Middle frontal gyrus (tissue), 1 donor: ENCODE data around the gene FAAP24.
"Not testable (repeated sequence)": the region's sequence is repeated elsewhere in the genome, so short reads cannot be mapped to it uniquely, and the experiment has no call there.

Experiments
- DNase-seq: peaks from one replicate; pipeline ENCODE4 v3.0.0-alpha.2; 2015; ENCODE audit warnings: low spot score; ENCODE audit errors: extremely low spot score

FAAP24 gene

DNA sequence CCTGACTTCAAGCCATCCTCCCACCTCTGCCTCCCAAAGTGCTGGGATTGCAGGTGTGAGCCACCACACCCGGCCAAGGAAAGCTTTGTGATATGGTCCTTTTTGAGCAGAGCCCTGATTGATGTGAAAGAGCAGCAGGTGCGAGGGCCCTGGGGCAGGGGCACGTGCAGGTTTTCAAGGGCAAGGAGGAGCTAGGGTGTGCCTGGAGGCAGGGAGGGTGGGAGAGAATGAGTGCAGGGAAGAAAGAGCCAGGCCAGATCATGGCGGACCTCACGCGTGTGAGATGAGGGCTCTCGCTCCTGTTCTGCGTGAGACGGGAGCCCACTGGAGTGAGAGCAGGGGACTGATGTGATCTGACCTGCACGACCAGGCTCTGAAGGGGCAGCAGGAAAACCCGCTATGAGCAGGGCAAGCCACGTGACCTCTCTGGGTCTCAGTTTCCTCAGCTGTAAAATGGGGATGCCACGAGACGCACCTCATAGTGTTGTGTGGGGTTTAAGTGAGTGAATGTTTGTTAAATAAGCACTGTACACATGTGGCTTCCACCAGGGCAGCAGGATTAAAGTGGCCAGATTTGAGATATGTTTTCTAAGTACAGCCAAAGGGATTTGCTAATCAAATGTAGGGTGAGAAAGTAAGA lies 25.8 kb downstream of the FAAP24 start:
- no peak for DNase-seq

DNA sequence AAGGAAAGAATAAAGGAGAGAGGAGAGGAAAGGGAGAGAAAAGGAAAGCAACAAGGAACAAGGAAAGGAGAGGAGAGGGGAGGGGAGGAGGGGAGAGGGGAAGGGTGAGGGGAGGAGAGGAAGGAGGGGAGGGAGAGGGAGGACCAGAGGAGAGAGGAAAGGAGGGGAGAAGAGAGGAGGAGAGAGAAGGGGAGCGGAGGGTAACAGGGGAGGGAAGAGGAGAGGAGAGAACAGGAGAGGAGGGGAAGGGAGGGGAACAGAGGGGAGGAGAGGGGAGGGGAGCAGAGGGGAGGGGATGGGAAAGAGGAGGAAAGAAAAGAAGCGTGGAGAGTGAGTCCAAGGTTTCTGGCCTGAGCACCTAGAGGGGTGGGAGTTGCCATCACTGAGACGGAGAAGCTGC lies 26.7 kb downstream of the FAAP24 start:
- DNase-seq: no peak

GRCh38 chr19:33000510-33000909 lies 28.5 kb downstream of the FAAP24 start:
- no peak for DNase-seq

- no peak for DNase-seq
These were observed 28.9 kb downstream of the FAAP24 start for GRCh38 chr19:33000910-33001309.

GRCh38 chr19:33002126-33002865 lies 30.3 kb downstream of the FAAP24 start:
- not testable (repeated sequence) for DNase-seq

DNA sequence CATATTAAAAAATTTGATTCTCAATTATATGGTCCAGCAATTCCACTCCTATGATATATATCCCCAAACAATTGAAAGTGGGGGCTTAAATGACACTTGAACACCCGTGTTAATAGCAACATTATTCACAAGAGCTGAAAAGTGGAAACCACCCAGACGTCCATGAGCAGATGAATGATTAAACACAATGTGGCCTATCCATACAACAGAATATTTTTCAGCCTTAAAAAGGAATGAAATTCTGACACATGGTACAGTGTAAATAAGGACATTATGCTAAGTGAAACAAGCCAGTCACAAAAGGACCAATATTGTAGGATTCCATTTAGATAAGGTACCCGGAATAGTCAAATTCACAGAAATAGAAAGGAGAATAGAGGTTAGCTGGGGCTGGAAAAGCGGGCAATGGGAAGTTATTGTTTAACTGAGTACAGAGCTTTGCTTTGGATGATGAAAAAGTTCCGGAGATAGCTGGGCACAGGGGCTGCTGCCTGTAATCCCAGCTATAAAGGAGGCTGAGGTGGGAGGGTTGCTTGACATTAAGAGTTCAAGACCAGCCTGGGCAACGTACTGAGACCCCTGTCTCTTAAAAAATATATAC lies 31.5 kb downstream of the FAAP24 start:
- DNase-seq: not testable (repeated sequence)

DNA sequence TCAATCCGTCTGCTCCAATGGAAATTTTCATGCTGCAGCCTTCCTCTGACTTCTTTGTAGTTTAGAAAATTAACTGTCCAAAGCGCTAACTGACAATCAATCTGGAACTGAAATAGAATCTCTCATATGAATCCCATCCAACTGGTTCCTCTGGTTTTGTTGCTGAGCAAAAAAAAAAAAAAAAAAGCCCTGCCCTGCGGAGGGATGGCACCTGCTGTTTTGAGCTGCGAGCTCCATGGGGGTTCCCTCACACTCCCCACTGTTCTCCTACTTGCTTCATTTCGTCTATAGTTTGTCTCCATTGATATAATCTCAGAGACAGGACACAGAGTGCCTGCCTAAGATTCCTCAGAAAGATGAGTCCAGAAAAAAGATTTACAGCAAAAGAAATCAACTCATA lies 33.4 kb downstream of the FAAP24 start:
- DNase-seq: no peak

GRCh38 chr19:33008738-33009137 lies 36.7 kb downstream of the FAAP24 start:
- DNase-seq: no peak

DNA sequence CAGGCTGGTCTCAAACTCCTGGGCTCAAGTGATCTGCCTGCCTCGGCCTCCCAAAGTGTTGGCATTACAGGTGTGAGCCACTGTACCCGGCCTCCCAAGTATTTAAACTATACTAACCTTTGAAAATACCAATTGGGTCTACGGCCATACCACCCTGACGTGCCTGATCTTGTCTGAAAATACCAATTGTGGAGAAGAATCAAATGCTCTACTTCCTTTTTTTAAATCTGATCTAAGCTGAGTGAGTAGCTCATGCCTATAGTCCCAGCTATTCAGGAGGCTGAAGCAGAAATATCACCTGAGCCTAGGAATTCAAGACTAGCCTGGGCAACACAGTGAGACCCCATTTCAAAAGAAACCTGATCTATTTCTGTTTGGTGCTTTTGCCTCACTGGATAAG lies 38.8 kb downstream of the FAAP24 start:
- DNase-seq: not testable (repeated sequence)

DNA sequence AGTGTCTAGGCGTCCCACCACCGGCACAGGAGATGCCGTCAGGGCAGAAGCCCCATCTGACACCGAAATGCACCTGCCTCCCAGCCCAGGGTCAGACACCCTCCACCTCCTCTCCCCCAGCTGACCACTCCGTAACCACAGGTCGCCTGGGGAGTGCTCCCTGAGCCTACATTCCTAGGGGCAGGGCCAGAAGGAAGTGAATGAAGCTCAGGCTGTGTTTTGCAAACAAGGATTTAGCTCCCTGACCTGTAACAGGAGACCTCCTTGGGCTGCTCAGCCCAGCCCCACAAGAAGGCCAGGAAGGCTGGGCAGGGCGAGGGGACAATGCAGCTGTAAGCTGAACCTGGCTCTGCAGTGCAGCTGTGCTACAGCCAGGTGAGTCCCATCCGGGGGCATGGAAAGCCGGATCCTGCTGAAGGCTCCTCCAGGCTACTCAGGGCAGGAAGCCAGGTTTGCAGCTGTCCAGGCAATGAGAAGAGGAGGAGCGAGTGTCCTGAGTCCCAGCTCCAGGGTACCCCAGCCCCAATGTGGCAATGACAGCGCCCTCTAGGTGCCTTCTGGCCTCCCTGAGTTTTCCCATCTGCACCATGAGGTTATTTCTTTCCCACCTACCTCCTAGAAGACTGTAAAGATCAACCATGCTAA lies 50.6 kb downstream of the FAAP24 start:
- DNase-seq: no peak

DNA sequence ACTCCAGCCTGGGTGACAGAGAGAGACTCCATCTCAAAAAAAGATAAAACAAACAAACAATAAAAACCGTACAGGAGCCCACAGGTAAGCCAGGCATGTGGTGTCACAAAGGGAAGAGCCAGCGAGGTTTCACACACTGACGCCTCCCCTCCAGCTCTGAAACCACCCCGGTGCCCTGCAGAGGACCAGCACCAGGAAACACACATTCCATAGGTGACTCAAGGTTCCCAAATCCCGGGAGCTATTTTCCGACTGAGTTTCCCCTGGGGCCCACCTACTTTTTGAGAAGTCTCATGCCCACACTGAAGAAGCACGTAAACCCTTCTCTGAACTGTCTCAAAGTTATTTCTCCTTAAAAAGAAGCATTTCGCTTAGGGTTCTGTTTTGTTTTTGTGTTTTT lies 52.4 kb downstream of the FAAP24 start:
- no peak for DNase-seq

DNA sequence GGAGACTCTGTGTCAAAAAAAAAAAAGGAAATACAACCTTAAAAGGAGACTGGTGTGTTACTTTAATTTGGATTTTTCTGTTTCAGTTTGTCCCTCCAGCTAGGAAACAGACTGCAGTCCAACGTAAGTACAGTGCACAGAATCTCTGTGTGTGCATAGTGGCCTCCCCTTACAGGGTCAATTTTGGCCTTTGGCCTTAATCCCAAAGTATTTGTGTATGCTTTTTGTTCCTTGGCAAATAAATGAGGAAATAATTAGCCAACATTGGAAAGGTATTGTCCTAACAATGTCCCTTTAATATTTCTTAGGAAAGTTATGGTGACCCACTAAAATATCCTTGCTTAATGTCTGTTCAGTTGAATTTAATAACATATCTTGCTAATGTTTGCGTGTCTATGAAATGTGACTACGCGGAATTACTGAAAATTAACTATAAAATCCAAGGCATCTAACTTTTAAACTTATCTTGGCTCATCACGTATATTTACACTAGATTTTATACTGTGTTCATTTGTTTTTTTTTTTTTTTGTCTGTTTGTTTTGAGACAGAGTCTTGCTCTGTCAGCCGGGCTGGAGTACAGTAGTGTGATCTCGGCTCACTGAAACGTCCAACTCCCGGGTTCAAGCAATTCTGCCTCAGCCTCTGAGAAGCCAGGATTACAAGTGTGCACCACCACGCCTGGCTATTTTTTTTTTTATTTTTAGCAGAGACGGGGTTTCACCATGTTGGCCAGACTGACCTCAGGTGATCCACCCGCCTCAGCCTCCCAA lies 53.6 kb downstream of the FAAP24 start:
- DNase-seq: not testable (repeated sequence)

- not testable (repeated sequence) for DNase-seq
These were observed 54.6 kb downstream of the FAAP24 start for GRCh38 chr19:33026602-33027001.
